Measurements from ENCODE around the gene RAB40C.

Gene RAB40C

DNA sequence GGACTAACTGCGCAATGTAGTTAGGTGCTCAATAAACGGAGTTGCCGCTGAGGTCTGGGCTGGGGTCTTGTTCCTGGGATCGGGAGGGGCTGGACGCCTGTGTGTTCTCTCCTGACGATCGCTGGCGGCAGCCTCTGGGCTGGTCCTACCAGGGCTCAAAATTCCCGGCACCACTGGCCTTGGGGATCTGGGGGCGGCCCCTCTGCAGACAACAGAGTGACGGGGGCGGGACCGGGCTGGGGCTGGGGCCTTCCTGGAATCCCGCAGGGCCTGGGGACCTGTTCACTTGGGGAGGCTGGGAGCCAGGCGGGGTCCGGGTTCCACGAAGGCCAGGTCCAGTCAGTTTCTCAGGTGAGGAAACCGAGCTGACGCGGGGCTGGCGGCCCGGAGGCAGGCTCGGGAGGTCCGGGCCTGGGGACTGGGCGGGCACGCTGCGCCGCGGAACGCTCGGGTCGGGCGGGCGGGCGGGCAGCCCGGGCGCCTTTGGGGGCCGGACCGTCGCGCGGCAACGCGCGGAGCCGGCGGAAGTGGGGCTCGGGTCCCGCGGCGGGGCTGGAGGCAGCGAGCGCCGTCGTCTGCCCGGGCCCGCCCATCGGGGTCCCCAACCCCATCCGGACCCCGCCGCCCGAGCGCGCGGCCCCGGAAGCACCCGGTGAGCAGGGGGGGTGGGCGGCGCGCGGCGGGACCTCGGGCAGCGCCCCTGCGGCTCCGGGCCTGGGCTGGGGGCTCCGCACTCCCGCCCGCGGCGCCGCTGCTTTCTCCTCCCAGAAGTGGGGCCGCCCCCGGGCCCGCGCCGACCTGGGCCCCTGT is 20.2 kb upstream of the RAB40C start, which contains the start of gene PIGQ:
PIGQ (plus strand) TSS at position 524 of the 810 bp plus-strand sequence. CDS start 4,107 bp downstream, outside the sequence.
- Histone ChIP-seq H3K36me3 (replicated peaks; ENCODE audit: low read depth, low read length) (no peaks in the 10 kb centered on the region), H3K27me3 (ENCODE audit: low read depth, low read length) (no peaks in the 10 kb centered on the region), H3K9me3 (ENCODE audit: insufficient read depth, low read length) (no peaks in the 10 kb centered on the region), H3K4me2 (ENCODE audit: low read length) (peak within 1 kb of the TSS; percentile 84), H3K4me1 (ENCODE audit: low read length) (peaks cover 32% of the 10 kb centered on the region), H3K9ac (ENCODE audit: low read length) (peak within 1 kb of the TSS; percentile 85), H2AFZ (ENCODE audit: low read depth, low read length) (peak within 1 kb of the TSS; percentile 87; the same call in 1 of the 2 replicates), H3K4me3 (ENCODE audit: low read length) (peak within 1 kb of the TSS; percentile 93), H3K79me2 (ENCODE audit: low read length) (peaks cover 14% of the 10 kb centered on the region), H4K20me1 (ENCODE audit: insufficient read depth, low read length) (no peaks in the 10 kb centered on the region), H3K27ac (ENCODE audit: low read length) (peak within 1 kb of the TSS; percentile 66)
- no peak for TF ChIP-seq EZH2phosphoT487 (IDR thresholded peaks at IDR 0.05; ENCODE audit: low read depth)
- TF ChIP-seq, protein P1, sequence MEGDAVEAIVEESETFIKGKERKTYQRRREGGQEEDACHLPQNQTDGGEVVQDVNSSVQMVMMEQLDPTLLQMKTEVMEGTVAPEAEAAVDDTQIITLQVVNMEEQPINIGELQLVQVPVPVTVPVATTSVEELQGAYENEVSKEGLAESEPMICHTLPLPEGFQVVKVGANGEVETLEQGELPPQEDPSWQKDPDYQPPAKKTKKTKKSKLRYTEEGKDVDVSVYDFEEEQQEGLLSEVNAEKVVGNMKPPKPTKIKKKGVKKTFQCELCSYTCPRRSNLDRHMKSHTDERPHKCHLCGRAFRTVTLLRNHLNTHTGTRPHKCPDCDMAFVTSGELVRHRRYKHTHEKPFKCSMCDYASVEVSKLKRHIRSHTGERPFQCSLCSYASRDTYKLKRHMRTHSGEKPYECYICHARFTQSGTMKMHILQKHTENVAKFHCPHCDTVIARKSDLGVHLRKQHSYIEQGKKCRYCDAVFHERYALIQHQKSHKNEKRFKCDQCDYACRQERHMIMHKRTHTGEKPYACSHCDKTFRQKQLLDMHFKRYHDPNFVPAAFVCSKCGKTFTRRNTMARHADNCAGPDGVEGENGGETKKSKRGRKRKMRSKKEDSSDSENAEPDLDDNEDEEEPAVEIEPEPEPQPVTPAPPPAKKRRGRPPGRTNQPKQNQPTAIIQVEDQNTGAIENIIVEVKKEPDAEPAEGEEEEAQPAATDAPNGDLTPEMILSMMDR (IDR thresholded peaks at IDR 0.05; ENCODE audit: low read depth, low read length), result no peak

DNA sequence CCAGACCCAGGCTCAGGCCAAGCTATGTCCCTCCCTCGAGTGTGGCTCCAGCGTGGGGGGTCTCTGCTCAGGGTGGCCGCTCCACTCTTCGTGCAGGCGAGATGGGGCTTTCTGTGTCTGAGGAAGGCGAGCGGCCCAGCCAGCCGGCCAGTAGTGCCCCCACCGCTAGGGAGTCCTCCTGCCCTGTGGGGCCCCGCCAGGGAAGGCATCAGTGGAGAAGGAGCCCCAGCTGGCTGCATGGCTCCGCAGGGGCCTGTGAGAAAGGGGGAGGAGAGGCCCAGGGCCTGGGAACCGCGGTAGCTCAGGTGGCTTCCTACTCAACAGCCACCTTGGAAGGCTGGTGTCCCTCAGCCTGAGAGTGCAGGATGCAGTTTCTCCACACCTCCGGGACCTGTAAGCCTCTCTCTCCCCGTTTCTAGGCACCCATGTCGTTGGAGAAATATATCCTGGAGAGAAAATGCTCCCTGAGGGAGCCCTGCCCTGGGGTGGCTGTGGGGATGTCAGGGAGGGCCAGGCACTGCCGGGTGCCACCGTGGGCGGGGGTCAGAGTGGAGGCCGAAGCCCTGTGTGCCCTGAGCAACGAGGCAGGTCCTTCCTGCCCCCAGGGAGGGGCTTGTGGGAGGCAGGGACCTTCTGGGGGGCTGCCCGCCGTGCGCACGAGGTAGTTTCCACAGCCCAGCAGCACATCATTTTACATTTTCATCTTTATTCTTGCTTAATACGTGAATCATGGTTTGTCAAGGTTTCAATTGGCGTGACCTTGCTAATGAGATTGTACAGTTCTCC is 16.8 kb upstream of the RAB40C start:
- Histone ChIP-seq H2AFZ (ENCODE audit: low read depth, low read length) (no peak overlapping the region), H3K79me2 (ENCODE audit: low read length) (peaks cover 14% of the 10 kb centered on the region), H4K20me1 (ENCODE audit: insufficient read depth, low read length) (no peaks in the 10 kb centered on the region), H3K27me3 (ENCODE audit: low read depth, low read length) (no peaks in the 10 kb centered on the region), H3K4me2 (ENCODE audit: low read length) (no peak overlapping the region), H3K27ac (ENCODE audit: low read length) (no peak overlapping the region), H3K9ac (ENCODE audit: low read length) (no peak overlapping the region), H3K36me3 (replicated peaks; ENCODE audit: low read depth, low read length) (no peaks in the 10 kb centered on the region), H3K4me1 (ENCODE audit: low read length) (peaks cover 12% of the 10 kb centered on the region), H3K4me3 (ENCODE audit: low read length) (no peak overlapping the region), H3K9me3 (ENCODE audit: insufficient read depth, low read length) (no peaks in the 10 kb centered on the region)
- TF ChIP-seq EZH2phosphoT487 (IDR thresholded peaks at IDR 0.05; ENCODE audit: low read depth), result no peak
- TF ChIP-seq, protein P1 (IDR thresholded peaks at IDR 0.05; ENCODE audit: low read depth, low read length), result no peak

DNA sequence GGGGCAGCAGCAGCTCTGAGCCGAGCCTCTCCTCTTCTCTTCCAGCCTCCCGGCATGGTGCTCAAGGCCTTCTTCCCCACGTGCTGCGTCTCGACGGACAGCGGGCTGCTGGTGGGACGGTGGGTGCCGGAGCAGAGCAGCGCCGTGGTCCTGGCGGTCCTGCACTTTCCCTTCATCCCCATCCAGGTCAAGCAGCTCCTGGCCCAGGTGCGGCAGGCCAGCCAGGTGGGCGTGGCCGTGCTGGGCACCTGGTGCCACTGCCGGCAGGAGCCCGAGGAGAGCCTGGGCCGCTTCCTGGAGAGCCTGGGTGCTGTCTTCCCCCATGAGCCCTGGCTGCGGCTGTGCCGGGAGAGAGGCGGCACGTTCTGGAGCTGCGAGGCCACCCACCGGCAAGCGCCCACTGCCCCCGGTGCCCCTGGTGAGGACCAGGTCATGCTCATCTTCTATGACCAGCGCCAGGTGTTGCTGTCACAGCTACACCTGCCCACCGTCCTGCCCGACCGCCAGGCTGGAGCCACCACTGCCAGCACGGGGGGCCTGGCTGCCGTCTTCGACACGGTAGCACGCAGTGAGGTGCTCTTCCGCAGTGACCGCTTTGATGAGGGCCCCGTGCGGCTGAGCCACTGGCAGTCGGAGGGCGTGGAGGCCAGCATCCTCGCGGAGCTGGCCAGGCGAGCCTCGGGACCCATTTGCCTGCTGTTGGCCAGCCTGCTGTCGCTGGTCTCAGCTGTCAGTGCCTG is 15.7 kb upstream of the RAB40C start:
- Histone ChIP-seq H3K27me3 (ENCODE audit: low read depth, low read length) (no peaks in the 10 kb centered on the region), H2AFZ (ENCODE audit: low read depth, low read length) (no peak overlapping the region), H4K20me1 (ENCODE audit: insufficient read depth, low read length) (no peaks in the 10 kb centered on the region), H3K4me2 (ENCODE audit: low read length) (no peak overlapping the region), H3K9me3 (ENCODE audit: insufficient read depth, low read length) (no peaks in the 10 kb centered on the region), H3K9ac (ENCODE audit: low read length) (no peak overlapping the region), H3K79me2 (ENCODE audit: low read length) (peaks cover 14% of the 10 kb centered on the region), H3K27ac (ENCODE audit: low read length) (no peak overlapping the region), H3K4me3 (ENCODE audit: low read length) (no peak overlapping the region), H3K4me1 (ENCODE audit: low read length) (peaks cover under 1% of the 10 kb centered on the region; the same call in 1 of the 2 replicates), H3K36me3 (replicated peaks; ENCODE audit: low read depth, low read length) (no peaks in the 10 kb centered on the region)
- no peak for TF ChIP-seq EZH2phosphoT487 (IDR thresholded peaks at IDR 0.05; ENCODE audit: low read depth)
- TF ChIP-seq, protein P1 (IDR thresholded peaks at IDR 0.05; ENCODE audit: low read depth, low read length), result no peak
